HPDE6-E6E7 (cell line): ENCODE data around the gene FOXO1.

Experiments used
- DNase-seq: peaks from one replicate; pipeline ENCODE4 v3.0.0; 2011; ENCODE audit warnings: missing footprints; ENCODE audit errors: extremely low spot score

Gene FOXO1

DNA sequence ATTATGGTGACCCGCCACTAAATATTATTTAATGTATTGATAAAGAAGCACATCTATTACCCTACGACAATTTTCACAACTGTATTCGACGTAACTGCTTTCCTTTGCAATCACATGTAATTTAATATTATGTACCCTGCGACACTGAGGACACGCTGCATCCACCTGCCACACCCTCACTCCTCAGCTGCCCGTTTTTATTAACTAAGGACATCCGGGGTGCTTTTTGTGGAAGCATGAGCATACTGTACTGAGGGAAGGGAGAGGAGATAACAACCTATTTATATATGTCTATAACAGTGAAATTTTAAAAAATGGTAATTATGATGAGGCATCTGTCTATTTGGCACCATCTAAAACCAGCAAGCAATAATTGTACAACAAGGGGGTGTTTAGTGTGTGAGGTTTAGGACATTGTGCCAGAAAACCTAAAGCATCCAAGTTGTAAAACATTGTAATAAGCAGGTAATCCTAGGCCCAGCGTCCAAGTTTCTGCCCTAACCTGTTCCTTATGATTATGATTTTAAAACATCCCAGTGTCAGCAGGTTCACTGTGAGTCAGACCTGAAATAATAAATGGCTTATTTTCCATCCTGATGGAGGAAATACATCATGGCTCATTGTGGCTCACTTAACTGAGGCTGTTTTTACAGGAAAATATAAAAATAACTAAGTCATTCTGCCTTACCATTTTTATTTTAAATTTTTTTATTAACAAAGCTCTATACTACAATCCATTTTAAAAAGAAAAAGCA, 56.3 kb downstream of the FOXO1 start:
- peak; percentile 13 for DNase-seq

- no peak for DNase-seq
Observed at GRCh38 chr13:40608308-40608707, 58.1 kb downstream of the FOXO1 start.

DNA sequence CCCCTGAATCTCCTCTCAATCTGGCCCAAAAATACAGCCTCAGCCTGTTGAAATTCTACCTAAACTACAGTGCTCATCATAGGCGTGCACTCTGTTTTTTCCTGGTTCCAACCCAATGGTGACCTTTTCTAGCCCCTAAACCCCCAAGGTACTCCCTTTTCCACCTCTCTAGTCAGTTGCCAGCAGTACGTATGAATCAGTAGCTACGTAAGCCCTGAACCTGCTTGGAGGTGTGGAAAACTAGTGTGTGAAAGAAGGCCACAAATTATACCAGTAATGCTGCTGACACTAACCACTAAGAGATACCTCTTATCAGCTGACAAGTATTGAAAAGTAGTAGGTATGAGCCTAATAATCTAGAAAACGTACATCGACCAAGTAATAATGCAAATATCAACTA, 60.9 kb downstream of the FOXO1 start:
- no peak for DNase-seq

- DNase-seq = no peak
Observed at GRCh38 chr13:40604135-40604534, 62.3 kb downstream of the FOXO1 start.

GRCh38 chr13:40600149-40600751, 66.2 kb downstream of the FOXO1 start:
- no peak for DNase-seq

DNA sequence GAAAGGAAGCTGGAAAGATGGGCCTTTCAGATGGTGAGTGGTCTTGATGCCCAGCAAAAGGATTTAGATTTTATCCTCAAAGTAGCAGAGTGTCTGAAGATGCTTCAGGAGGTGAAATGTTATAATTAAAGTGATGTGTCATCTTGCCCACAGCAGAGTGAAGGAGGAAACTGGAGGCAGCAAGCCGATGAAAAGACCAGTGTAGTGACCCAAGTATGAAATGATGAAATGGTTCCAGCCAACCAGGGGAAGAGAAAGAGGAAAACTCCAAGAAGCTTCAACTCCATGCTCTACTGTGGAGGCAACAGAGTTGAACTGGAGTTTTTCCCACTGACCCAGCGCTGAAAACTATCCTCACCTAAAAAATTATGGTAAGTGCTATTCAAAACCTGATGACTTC, 66.7 kb downstream of the FOXO1 start:
- DNase-seq = no peak

GRCh38 chr13:40599124-40599523, 67.3 kb downstream of the FOXO1 start:
- no peak for DNase-seq

DNA sequence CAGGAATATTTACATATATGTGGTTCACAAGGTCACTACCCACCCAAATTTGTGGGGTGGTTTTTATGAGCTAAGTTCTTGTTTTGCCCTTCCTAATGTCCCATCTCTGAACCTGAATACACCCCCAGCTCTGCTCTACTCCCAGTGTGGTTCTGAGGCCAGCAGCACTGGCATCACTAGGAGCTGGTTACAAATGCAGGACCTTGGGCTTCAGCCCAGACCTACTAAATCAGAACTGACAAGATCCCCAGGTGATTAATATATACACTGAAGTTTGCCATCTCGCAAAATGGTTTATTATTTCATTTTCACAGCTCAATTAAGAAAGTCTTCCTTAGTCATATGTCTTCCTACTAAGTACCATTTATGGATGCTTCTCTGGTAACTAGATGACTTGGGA, 67.9 kb downstream of the FOXO1 start:
- no peak for DNase-seq

GRCh38 chr13:40597735-40598365, 68.6 kb downstream of the FOXO1 start:
- no peak for DNase-seq

DNA sequence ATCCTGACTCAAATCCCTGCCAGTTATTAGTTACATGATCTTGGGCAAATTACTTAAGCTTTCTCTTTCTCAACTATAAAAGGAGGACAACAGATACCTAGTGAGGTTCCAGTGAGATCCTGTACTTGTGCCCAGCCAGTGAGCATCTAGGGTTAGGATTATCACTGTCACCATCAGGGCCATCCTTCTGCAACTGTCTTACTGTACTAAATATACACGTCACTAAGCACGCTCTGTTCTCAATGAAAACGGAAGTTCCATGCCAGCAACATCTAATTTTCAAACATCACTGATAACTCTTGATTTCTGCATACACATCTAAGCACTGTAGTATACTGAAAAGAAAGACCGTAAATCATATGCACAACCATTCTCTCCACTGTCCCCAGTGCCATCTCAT, 70.0 kb downstream of the FOXO1 start:
- no peak for DNase-seq

DNA sequence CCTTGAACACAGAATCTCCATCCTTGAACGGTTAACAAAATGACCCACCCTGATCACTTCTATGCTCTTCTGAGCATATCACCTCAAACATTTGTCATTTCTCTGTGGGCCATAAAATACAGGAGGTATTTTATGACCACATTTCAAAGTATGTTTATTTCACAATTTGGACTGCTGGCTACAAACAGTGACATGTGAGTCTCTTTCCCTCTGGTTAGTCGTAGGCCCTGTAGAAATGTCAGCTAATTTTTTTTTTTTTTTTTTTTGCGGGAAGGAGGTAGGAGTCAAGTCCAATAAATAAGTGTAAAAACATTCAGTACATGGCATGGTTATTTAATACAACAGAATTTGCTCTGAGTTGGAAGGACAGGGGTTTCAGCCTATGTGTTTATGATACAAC, 70.7 kb downstream of the FOXO1 start:
- DNase-seq = no peak

- DNase-seq = no peak
Observed at GRCh38 chr13:40592035-40592434, 74.4 kb downstream of the FOXO1 start.

DNA sequence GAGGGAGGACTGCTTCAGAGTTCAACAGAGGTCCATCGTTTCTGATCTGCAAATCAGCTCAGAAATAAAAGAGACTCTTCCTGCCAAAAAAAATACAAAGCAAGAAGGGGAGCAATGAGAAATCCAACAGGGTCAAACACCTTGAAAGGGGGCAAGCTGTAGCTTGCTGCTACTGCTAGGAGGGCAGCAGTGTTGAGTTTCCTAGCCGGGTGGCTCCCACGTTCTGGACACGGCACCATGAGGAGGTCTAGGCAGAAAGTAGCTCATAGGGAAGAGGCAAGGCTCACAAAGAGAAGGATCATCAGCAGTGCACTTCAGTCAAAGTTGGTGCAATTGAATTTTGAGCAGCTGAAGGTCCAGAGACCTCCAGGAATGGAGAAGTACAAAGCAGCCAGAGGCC, 75.3 kb downstream of the FOXO1 start:
- no peak for DNase-seq

GRCh38 chr13:40590112-40590862, 76.2 kb downstream of the FOXO1 start:
- no peak for DNase-seq

DNA sequence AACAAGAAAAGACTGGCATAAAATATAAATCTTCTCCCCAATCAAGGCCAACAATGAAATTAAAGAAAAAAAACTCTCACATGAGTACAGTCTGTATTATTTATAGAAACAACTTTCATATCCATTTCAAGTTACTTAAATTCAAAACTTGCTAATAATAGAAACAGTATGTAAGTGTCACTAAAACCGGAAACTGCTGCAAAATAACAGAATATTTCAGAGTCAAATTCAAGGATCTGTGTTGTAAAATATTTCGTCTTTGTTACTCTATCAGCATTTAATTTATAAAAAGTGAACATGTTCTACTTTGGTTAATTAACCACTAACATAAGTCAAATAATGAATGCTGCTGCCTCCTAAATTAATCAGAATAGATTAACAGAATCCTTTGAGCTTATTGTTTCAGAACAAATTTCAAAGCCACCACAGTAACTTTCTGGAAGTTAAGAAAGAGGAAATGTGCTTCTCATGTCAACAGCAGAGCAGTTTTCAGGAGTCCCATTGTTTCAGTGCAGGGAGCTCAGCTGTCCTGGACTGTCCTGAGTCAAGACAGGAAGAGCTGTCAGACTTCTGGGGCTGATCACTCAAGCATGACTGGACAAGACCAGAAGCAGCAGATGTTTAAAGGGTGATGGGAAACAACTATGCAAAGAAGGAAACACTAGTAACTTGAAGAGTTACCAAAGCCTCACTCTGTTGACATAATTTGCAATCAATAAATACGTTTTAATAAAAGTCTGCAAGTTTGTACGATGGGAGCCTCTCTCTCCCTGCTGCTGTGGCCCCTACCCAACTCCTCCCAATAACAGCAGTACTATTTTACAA, 76.9 kb downstream of the FOXO1 start:
- peak; percentile 53 for DNase-seq

DNA sequence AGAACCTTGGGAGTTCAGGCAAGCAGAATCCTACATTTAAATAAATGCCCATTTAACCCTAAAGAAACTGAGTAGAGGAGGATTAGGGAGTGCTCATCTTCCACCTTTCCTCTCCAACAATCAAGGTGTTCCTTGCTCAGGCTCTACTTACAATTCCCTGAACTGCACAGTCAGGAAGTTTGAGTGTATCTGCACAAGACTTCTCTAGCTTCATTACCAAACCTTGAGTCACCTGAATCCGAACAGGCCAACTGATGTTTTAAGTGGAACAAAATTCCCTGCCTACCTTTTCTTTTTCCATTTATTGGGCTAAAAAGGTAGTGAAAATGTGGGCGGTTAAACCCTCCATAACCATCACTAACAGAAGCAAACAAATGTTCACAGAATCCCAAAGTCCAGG, 78.3 kb downstream of the FOXO1 start:
- DNase-seq = no peak

DNA sequence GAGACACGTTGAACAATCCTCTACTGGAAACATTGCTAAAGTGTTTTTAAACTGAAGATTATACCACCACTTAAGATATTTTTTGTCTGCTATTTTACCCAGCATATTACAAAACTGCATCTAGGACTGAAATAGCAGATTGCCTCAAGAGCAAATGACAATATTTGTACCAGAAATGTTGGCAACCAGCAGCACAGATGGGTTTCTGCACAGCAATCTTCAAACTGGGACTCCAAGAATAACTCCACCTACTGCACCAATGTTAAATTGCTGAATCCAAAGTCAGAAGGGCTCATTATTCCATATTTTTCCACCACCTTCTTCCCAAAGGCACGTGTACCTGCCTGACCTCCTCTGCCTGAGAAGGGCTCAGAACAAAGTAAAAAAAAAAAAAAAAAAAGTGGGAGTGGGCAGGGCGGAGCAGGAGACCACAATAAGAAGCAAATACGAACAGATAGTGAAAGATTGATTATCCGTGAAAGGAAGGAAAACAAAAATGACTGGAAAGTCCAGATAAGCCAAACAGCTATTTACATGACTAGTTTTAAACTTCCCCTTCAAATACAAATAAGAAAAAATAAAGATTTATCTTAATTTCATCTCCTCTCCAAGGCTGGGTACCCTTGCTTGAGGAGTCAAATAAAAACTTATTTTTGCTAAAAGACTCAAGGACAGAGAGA, 79.4 kb downstream of the FOXO1 start:
- no peak for DNase-seq

GRCh38 chr13:40585911-40586471, 80.5 kb downstream of the FOXO1 start:
- no peak for DNase-seq

DNA sequence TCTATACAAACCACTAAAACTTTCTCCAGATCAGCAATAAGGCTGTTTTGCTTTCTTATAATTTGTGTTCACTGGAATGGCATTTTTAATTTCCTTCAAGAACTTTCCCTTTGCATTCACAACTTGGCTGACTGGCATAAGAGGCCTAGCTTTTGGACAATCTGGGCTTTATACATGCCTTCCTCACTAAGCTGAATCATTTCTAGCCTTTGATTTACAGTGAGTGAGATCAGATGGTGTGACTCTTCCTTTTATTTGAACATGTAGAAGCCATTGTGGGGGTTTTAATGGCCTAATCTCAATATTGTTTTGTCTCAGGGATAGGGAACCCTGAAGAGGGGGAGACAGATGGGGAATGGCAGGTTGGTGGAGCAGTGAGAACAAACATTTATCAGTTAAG, 82.7 kb downstream of the FOXO1 start:
- no peak for DNase-seq

DNA sequence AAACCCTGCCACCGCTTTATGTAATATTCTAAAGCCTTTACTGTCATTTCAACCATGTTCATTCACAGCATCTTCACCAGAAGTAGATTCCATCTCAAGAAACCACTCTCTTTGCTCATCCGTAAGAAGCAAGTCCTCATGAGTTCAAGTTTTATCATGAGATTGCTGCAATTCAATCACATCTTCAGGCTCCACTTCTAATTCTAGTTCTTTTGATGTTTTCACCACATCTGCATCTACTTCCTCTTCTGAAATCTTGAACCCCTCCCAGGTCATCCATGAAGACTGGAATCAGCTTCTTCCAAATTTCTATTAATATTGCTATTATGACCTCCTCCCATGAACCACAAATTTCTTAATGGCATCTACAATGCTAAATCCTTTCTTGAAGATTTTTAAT, 83.9 kb downstream of the FOXO1 start:
- DNase-seq = no peak

DNA sequence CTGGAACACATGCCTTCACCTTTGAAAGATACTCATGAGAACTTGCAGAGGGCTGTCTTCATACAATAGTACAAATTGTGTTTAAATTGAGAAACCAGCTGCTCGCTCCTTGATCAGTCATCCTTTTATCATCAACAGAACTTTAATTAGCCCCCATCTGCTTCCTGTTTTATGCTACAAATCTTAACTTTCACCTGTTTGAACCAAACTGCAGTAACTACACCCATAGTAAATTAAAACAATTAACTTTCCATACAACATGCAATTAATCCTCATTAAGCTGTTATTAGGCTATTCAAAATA, 85.2 kb downstream of the FOXO1 start:
- no peak for DNase-seq
